Measurements from ENCODE around the gene GLIS1.

DNA sequence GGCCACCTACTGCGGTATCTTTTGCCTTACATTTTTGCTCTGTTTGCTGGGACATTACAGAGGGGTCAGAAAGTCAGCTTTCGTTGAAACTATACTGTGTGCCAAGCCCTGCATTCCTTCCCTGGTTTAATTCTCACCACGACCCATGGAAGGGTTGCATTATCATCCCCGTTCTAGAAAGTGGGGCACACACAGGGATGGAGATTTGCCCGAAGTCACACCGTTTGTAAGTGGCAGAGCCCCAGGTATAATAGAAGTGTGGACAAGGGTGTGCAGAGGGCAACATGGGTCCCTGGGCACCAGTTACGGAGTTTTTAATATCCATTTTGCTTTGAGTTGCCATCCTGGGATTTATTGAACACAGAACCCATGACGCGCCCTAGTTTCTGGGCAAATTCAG, 268.0 kb downstream of the GLIS1 start:
- TF ChIP-seq CTCF (IDR thresholded peaks at IDR 0.05; ENCODE audit: borderline replicate concordance, extremely low read depth, low read length, poor library complexity, severe bottlenecking): no peak
- no peak for TF ChIP-seq EZH2 (IDR thresholded peaks at IDR 0.05; ENCODE audit: borderline replicate concordance, low read depth, low read length, severe bottlenecking)

All from DND-41 (cell line).